Keratinocyte (primary cell): Measurements from ENCODE around the gene EGFR.

Experiments
- EZH2 ChIP-seq: IDR thresholded peaks from one replicate; pipeline ENCODE4 v1.6.1; 2012; ENCODE audit warnings: inconsistent platforms, mild to moderate bottlenecking, low read length, moderate library complexity
- TF ChIP-seq, protein P1 (sequence below), 3 experiments: IDR thresholded peaks in 1 of 3; conservative IDR thresholded peaks in 1 of 3; optimal IDR thresholded peaks in 1 of 3; 2 replicates in 2 of 3; 3 replicates in 1 of 3; pipeline versions ENCODE3 to v1.5.1; 2011; ENCODE audit warnings: low read length in 3 of 3, mild to moderate bottlenecking in 3 of 3, moderate library complexity in 2 of 3, control low read depth in 1 of 3, inconsistent platforms in 1 of 3; ENCODE audit not compliant: insufficient read depth in 2 of 3; ENCODE audit errors: extremely low read depth in 1 of 3

GRCh38 chr7:55173671-55174070, 154.9 kb downstream of the EGFR start:
- TF ChIP-seq, protein P1, sequence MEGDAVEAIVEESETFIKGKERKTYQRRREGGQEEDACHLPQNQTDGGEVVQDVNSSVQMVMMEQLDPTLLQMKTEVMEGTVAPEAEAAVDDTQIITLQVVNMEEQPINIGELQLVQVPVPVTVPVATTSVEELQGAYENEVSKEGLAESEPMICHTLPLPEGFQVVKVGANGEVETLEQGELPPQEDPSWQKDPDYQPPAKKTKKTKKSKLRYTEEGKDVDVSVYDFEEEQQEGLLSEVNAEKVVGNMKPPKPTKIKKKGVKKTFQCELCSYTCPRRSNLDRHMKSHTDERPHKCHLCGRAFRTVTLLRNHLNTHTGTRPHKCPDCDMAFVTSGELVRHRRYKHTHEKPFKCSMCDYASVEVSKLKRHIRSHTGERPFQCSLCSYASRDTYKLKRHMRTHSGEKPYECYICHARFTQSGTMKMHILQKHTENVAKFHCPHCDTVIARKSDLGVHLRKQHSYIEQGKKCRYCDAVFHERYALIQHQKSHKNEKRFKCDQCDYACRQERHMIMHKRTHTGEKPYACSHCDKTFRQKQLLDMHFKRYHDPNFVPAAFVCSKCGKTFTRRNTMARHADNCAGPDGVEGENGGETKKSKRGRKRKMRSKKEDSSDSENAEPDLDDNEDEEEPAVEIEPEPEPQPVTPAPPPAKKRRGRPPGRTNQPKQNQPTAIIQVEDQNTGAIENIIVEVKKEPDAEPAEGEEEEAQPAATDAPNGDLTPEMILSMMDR (optimal IDR thresholded peaks at IDR 0.05 in 1 of 3, IDR thresholded peaks at IDR 0.05 in 1 of 3, conservative IDR thresholded peaks at IDR 0.05 in 1 of 3; ENCODE audit: extremely low read depth in 1 of 3, insufficient read depth in 2 of 3, low read length in 3 of 3) = peak in 2 of 3 experiments; percentile 21 to 22
- TF ChIP-seq EZH2 = no peak
